Stimulated activated CD4-positive, alpha-beta T cell treated with anti-CD3 and anti-CD28 coated beads, Interleukin-15, amount 100 ng/mL, for 1 hour (primary cell): Measurements from ENCODE around the gene SYNPR.
"Not testable (repeated sequence)": the region's sequence is repeated elsewhere in the genome, so short reads cannot be mapped to it uniquely, and the experiment has no call there.

Experiments
- DNase-seq, 2 donors: peaks; one replicate each; pipeline ENCODE4 v3.0.0-alpha.2; 2020; ENCODE audit warnings: low read depth in 1 of 2, low spot score in 1 of 2

SYNPR gene

DNA sequence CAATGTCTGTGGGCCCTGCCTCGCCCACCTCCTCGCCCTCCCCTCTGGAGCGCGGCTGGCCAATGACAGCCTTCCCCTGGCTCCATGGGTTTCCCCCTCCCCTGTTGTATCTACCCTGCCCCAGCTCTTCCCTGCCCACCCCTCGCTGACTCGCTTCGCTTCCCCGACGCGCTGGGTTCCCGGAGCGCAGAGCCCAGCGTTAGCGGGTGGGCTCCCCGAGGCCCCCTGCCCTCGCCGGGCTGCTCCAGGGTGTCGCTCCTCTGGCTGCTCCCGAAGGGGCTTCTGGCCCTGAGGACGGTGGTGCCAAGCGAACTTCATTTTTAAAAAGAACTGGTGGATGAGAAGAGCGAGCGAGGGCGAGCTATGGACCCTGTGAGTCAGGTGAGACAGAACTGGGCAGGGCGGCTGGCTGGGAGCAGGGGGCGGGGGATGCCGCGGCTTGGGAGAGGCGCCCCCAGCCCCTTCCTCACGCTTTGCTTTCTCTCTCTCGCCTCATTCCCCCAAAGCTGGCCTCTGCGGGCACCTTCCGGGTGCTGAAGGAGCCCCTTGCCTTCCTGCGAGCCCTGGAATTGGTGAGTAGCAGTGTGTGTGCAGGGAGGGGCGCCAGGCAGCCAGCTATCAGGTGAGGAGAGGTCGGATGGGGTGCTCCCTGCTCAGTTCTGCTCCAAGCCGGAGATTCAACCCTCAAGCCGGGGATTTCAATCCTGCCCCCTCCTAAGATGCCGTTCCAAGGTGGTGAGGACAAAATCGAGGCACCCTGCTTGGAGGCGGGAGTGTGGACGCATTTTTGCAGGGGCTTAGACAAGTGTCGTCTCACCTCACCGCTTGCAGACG is at the start of gene SYNPR:
Gene SYNPR, plus strand, starts transcription at position 138 of the 834 bp plus-strand sequence.
- no peak for DNase-seq

DNA sequence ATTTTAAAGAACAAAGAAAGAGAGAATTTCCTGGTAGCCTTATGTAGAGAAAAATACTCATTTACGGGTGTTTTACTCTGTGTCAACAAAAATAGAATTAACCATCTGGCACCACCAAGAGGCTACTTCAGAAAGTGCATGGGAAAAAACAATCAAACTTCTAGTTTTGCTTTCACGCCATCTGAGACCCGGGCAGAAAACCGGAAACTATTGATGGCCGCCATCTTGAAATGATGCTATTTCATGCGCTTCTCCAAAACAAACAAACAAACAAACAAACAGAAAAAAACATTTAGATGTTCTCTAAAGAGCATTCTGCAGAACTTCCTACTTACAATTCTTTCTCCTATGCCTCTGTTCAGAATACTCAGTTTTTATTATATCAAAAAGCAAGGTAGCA is 49.4 kb upstream of the SYNPR start:
- DNase-seq, result no peak

DNA sequence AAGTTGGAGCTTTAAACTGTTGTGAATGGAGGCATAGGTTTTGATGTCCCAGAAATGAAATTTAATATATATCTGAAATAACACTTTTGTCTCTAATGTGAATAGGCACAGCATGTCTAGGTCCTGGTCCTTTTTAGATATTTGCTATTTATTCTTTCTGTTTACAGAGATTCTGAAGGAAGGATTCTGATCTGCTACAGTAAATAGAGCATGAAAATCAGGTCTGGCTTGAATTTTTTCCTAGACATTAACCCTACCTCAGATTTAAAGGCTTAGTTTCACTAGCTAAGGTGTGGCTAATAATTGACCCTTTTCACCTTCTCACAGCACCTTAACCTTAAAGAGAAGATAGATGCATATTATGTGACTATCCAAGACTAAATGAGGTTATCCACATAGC is 48.0 kb upstream of the SYNPR start:
- no peak for DNase-seq

DNA sequence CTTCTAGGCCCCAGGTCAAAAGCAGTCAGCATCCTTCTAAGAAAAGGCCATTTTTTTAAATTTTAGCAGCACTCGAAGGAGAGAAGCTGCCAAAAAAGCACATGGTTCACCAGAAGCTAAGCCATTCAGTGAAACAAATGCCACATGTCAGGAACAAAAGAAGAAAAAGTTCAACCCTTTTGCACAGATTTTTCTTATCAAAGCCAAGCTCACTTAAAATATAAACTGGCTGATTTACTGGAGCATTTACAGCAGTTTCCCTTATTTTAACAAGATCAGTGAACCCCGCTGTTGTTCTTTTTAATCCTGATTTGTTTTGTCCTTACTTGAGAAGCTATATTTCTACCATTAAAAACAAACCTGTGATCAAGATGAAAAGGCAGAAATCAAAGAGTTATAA is 46.5 kb upstream of the SYNPR start:
- no peak for DNase-seq

DNA sequence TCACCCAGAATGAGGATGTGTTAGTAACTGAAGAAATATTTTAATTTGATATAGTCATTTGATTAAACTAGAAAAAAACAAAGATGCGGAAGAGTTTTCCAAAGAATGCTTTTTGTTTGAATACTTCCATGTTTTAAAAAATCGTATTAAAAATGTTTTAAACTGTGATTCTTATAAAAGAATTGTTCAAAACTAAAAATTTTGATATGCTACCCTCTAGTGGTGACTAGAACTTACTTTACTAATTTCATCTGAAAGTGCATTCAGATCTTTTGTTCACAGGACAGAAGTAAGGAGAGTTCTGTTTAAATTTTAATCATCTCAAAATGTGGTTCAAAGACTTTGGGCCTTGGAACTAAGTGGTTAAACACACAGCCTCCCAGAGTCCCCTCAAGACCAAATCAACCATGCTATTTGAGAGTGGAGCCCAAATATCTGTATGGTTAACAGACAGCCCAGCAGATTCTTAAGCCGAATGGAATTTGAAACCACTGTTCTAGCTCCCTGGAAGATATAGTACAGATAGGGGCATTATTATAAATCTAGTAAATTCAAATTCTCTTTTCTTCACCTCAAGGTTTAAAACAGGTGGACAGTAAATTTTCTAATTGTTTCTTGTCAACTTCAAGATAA is 45.2 kb upstream of the SYNPR start:
- no peak for DNase-seq

DNA sequence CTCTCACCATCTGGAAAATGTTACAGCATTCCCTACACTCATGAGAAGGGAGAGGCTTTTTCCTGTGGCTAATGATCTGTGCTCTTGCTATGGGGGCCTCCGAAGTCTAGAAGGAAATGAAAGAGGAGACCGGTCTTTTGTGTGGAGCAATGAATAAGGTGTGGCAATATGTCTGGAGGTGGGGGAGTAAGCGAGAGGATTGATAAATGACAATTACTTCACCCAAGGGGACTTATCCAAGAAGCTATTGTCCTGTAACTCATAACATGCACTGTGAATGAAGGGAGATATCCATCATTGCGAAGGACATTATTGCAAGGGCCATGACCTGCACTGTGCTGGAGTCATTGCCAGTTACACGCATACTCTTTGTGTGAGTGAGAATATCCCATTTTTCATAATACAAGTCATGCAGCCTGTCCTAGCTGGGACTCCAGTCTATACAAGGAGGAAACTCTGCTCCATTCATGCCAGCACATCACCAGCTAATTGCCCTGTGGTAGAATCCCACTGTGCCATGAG is 37.7 kb upstream of the SYNPR start:
- no peak for DNase-seq

DNA sequence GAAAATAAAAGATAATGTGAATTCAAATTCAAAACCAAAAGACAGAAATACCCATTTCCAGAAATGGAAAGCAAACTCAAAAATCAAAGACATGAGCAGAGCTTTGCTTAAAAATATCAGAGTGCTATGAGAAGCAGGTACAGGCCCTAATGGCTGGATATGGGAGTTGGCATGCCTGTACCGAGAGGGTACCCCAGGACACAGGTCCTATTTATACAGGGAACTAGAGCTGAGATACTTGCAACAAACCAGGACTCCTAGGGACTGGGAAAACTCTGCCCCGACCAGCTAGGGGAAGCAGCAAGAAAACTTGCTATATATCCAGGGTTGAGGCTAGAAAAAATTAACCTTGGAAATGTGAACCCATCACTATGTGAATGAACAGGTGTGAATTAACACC is 36.0 kb upstream of the SYNPR start:
- DNase-seq, result no peak

DNA sequence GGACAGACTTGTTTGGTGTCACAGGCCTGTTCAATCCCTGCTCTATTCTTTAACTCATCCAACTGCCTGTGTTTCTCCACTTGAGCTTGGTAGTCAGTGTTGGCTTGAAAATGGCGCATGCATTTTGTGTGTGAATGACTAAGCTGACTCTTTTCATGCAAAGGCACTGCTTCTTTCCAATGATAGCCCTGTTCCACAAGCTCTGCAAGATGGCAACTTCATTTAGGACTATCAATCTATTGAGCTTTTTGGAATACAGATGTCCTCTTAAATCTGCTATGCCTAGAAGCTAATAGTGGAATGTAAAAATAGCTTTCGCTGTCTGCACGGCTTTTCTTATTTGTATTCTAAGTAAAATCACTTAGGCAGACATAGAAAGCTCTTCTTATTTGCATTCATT is 33.6 kb upstream of the SYNPR start:
- no peak for DNase-seq

DNA sequence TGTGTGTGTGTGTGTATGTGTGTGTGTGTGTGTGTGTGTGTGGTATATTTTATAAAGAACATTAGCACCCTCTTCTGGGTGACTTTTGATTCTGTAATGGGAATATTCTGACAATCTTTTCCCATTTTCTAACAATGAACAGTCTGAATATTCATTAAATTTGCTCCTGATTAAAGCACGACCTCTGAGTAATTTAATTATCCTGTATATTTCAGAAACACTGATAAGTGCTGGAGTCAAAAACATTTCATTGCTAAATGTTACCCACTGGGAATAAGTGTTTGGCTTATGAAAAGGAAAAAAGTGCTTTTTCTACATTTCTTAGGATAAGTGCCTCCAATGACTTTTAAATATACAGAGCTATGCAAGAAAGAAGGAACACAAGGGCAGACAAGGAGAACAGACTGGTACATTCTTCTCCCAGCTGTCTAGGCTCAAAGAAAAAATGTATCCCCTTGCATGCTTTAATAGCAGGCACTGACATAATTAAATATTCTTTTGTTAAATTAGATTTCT is 32.3 kb upstream of the SYNPR start:
- no peak for DNase-seq

DNA sequence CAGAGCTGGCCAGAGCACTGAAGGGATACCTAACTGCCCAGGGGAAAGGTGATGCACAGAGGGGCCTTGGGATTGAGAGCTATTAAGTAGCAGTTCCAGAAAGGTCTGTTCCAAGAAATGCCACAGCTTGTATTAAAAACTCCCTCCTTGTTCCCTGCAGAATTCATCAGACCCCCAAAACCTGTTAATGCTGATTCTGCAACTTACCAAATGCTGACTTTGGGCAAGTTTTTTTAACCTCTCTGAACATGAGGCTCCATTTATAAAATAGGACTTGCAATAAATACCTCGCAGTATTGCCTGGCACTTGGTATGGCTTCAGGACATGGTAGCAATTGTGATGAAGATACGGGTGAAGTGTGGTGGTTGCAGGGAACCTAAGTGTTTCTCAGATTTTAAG is 30.1 kb upstream of the SYNPR start:
- no peak for DNase-seq

DNA sequence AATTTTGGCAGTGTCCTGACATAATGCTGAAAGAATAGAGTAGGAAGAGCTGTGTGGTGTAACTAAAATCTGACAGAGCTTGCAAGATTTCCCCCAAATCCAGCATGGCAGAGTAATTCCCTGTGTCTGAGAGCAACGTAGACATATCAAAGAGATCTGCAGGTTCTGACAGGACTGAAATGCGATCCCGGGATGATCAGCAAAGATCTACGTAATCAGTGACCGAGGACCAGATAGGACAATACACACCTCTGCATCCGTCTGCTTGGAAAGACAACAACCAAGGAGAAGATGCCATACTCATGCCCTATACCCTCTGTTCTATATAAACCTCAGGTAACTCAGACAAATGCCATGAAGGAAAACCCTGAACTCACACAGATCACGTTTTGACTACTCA is 26.6 kb upstream of the SYNPR start:
- no peak for DNase-seq

DNA sequence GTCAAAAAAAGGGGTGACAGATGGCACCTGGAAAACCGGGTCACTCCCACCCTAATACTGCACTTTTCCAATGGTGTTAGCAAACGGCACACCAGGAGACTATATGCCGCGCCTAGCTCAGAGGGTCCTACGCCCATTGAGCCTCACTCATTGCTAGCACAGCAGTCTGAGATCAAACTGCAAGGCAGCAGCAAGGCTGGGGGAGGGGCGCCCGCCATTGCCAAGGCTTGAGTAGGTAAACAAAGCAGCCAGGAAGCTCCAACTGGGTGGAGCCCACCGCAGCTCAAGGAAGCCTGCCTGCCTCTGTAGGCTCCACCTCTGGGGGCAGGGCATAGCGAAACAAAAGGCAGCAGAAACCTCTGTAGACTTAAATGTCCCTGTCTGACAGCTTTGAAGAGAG is 22.3 kb upstream of the SYNPR start:
- DNase-seq, result not testable (repeated sequence)

DNA sequence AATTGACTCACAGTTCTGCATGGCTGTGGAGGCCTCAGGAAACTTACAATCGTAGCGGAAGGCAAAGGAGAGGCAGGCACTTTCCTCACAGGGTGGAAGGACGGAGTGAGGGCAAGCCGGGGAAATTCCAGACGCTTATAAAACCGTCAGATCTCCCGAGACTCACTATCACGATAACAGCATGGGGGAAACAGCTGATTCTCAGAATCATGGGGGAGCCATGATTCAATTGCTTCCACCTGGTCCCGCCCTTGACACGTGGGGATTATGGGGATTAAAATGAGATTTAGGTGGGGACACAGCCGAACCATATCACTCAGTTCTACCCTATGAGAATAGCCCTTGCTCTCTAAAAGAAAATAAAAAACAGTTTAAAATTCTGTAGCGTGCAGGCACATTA is 13.4 kb upstream of the SYNPR start:
- DNase-seq, result no peak

DNA sequence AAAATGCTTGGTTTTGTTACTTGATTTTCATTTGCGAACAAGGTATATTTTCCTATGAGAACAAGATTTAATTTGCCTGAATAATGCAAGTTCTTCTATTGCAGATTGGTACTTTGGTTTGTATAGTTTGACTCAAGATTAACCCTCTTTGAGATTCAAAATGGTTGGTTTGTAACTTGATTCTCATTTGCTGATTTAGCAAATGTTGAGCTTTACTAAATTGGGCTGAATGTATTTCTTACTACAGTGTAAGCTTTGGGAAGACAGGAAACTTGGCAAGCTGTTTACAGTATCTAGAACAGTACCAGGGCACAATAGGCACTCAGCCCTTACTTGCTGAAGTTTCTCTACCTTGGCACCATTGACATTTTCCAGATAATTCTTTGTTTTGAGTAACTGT is 3.7 kb upstream of the SYNPR start:
- DNase-seq, result no peak

DNA sequence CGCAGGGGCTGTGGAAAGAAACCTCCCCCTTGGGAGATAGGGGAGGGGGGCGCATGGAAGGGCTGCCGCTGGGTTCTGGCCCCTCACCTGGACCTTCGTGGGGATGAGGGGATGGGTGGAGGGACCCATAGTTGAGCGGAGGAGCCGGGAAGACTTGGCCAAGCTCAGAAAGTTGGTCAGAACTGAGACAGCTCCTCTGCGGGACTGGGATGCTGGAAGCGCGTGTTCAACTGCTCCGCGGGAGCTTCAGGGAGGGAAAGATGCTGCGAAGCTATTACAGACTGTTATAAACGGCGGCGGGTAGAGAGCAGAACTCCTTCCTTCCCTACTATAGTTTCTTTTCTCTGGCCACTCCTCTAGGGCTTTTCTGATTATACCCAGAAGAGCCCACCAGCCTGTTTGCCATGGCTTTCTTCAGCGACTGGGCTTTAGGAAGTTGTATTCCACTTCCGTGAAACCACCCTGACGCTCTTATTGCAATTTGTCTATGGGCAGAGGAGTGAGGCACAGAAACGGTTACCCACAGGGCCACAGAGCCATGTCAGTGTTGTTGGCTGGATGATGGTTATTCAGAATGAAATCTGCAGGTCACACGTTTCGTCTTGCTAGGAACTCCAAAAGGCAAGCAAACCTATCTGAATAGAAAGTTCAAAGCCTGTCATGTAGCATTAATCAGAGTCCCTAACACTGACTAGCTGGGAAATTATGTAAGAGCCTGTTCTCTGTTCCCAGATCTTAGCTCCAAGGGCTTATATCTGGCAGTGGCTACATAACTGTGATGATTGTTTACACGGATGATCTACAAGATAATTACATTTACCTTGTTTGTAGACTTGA is 1.1 kb downstream of the SYNPR start:
- no peak for DNase-seq

DNA sequence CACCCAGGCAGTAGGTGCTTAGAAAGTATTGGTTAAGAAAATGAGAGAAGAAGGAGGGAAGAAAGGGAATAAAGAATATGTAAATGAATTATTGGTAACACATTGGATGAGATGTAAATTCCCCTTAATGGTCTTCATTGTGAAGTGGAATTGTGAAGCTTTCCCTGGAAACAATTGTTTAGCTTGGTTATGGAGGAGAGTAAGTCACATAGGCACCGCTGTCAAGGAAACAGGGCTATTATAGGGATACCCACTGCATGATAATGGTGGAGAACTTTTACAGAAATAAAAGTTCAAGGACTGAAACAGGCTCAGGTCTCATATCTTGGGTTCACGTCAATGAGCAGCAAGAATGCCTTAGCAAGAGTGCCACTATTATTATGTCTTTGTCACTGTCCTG is 9.5 kb downstream of the SYNPR start:
- DNase-seq, result no peak

DNA sequence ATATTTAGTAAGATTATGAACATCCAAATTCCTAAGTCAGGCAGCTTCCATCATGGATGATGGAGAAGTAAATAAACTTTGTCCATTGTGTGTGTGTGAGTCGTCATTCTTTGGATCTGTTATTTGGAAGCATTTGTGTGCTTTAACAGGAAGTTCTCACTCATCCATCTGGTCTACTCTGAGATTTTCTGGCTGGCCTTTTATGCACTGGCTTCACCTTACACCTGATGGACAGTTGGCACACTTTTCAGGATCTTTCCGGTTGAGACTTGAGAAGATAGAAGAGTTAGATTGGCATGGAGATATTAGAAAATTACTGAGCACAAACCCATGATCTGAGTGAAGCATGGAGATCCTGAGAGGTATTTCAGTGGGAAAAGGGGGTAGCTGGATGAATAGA is 12.6 kb downstream of the SYNPR start:
- DNase-seq, result no peak

DNA sequence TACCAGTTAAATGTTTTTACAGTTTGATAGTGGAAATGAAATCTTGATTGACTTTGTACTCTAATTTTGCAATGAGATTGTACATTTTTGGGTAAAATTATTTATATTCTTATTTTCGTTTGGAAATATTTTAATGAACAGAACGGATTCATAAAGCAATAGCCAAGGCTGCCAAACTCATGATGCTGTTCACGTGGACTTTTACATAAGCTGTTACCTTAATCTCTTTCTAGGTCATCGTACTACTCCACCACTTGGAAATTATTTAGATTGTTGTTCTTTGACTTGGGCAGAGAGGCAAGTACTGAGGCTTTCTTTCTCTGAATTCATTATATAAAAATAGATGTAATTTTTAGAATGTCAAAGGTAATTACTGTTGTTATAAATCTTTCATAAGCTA is 16.2 kb downstream of the SYNPR start:
- DNase-seq, result no peak

DNA sequence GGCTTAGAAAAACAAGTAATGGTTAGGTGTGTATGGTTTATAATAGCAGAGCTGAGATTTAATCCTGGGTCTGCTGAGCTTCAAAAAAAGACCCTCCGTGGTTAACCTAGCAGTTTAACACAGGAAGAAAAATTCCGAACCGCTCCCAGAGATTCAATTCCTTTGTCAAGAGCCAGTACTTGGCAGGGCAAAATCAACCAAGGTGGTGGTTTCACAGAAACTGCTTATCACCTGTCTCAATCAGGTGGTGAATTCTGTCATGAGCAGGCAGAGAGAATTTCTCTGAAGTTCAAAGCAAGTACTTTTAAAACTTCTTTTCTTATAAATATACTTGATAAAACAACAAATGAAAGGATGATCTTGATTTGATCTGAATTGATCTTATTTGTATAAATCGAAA is 17.2 kb downstream of the SYNPR start:
- no peak for DNase-seq

DNA sequence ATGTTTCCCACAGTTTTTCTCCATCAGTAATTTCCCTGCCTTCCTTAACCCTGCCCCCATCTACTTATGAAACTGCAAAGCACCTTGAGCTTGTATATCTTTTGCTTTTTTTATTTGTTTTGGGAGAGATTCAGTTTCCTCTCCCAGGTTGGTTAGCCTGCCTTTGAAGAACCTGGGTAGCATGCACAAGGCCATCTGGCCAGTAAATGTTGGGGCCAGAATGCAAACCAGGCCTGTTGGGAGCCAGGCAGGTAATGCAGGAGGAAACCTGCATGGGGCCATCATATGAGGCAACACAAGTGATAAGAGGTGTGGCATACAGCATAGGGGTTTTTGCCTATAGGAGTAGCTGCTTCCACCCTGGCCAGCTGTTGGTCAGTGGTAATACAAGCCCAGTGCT is 17.7 kb downstream of the SYNPR start:
- DNase-seq, result no peak

DNA sequence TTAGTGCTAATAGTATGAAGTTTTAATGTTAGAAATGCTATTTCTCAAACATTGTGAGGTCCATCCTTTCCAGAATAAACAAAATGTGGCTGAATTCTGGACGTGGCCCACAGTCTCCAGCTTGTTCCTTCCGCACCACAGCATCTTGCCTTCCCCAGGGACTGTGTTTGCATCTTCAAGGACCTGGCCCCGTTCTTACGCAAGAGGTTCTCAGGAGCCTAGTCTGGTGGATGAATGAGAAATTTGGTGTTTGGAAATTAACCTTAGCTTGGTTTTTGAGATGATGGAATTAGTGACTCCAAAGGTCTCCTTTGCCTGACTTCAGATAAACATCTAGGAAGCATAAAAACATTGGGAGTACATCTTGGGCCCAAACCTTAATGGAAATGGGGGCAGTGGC is 18.1 kb downstream of the SYNPR start:
- DNase-seq, result no peak

DNA sequence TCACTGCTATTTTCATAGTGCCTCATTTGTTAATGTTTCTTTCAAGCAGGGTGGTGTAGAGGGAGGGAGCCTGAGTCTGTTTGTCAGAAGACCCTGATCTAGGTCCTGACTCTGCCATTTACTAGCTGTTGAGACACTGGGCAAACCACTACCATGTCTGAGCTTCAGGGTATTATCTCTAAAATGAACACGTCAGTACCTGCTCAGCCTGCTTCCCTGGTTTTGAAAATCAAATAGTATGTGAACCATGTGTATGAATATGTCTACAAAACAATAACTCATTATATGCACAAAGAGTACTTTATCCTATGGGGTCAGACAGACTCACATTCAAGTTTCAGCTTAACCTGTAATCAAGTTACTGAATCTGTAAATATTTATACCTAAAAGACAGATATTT is 25.1 kb downstream of the SYNPR start:
- no peak for DNase-seq
